Lower leg skin (tissue), 4 donors: Measurements from ENCODE around the gene GABRE. TPM values are rescaled to one million over a fixed set of nuclear protein-coding genes. Genes with fewer than 3 reads are reported as not detected.

Experiments used
- DNase-seq, 2 donors: peaks; one replicate each; pipeline ENCODE4 v3.0.0-alpha.2; 2019; ENCODE audit warnings: low spot score in 2 of 2
- H3K4me3 ChIP-seq: fragments of 200-600 bp; sonication (generic); 2 replicates; pipeline ENCODE4 v1.5.1; 2017; ENCODE audit warnings: mild to moderate bottlenecking, low read depth; ENCODE audit not compliant: poor library complexity, severe bottlenecking
- CTCF ChIP-seq, 3 donors: fragments of 450-650 bp; IDR thresholded peaks; one replicate each; pipeline ENCODE4 v1.5.1; 2016; ENCODE audit warnings: antibody characterized with exemption in 3 of 3, mild to moderate bottlenecking in 3 of 3, moderate library complexity in 2 of 3
- POLR2A ChIP-seq, 2 donors: fragments of 450-650 bp; IDR thresholded peaks; one replicate each; pipeline ENCODE4 v1.6.1; 2016 to 2017; ENCODE audit warnings: antibody characterized with exemption in 2 of 2, mild to moderate bottlenecking in 1 of 2, moderate library complexity in 1 of 2
- WGBS, 2 donors: methylation state at CpG; one replicate each; pipeline ENCODE4 v1.1.5; 2018; 5-methylcytosine and 5-hydroxymethylcytosine counted together
- intact Hi-C: fragments of 100-400 bp; cut with DNase I; formaldehyde crosslinking; loops from one replicate; pipeline ENCODE4 v1.15.0; 2023; ENCODE audit warnings: low total_unique reads
- microRNA counts, 2 donors: library from miRNA; unstranded; fragments of <30 nt; microRNA quantifications; one replicate each; lab custom pipeline; 2016
- microRNA-seq, 2 donors: library from miRNA; unstranded; fragments of <30 nt; microRNA quantifications; one replicate each; pipeline ENCODE4, GENCODE V29; 2016; ENCODE audit warnings: borderline replicate concordance in 2 of 2, borderline number of aligned reads in 1 of 2
- total RNA-seq, 4 donors: library from RNA; depleted of rRNA; stranded (reverse); fragments of >200 nt; gene quantifications; one replicate each; pipeline ENCODE4 v1.1.0, GENCODE V29; 2016

Gene GABRE
- total RNA-seq, 4 donors from 2014 or later: 17.2 to 55.8 (median 27.8) TPM

- no peak for TF ChIP-seq POLR2A (IDR thresholded peaks at IDR 0.05)
- TF ChIP-seq CTCF (IDR thresholded peaks at IDR 0.05): no peak
- no peak overlapping the region for H3K4me3 ChIP-seq
- intact Hi-C loops: no loop called here
- 74 to 77% methylated on average over 8 to 12 of the region's 12 CpGs for WGBS, 2 donors
- no peak for DNase-seq
These were observed 69.5 kb downstream of the GABRE start for GRCh38 chrX:151904989-151905388.

MicroRNA genes within 50 kb of the gene (microRNA counts, 767-probe panel; counts per million panel counts)
- 0 to 358 counts per million in 2 donors for microRNA hsa-miR-224-5p (lab: Ali Mortazavi, UCI)
- microRNA hsa-miR-452-5p (lab: Ali Mortazavi, UCI): 0 to 358 counts per million in 2 donors

Small RNAs within 50 kb of the gene (microRNA-seq; reads per million reads assigned to microRNA genes)
- gene MIR224: 1,175 to 1,339 reads per million in 2 donors
- 417 to 476 reads per million in 2 donors for gene MIR452

Other genes starting within 250 kb of the GABRE start
- not detected for gene CNGA2, start 239.9 kb downstream of the GABRE start, total RNA-seq
- not detected for gene MAGEA4, start 61.8 kb downstream of the GABRE start, total RNA-seq
- not detected for gene MAGEA10, start 163.9 kb upstream of the GABRE start, total RNA-seq